Measurements from ENCODE around the gene SLC25A33.
"Not testable (repeated sequence)": the region's sequence is repeated elsewhere in the genome, so short reads cannot be mapped to it uniquely, and the experiment has no call there.

The SLC25A33 gene

GRCh38 chr1:9539165-9539828, at the start of gene SLC25A33:
Gene SLC25A33 (plus strand): TSS chr1:9539465. CDS start chr1:9539692, 227 bp downstream.
- DNase-seq: peak; percentile 85

- DNase-seq: no peak
These were observed 48.5 kb upstream of the SLC25A33 start for GRCh38 chr1:9490605-9491339.

GRCh38 chr1:9493326-9493725, 45.9 kb upstream of the SLC25A33 start:
- no peak for DNase-seq

GRCh38 chr1:9494936-9495758, 44.1 kb upstream of the SLC25A33 start:
- DNase-seq: no peak

GRCh38 chr1:9495854-9496374, 43.4 kb upstream of the SLC25A33 start:
- DNase-seq: no peak

- DNase-seq: no peak
These were observed 38.2 kb upstream of the SLC25A33 start for GRCh38 chr1:9500756-9501754.

- no peak for DNase-seq
These were observed 36.1 kb upstream of the SLC25A33 start for GRCh38 chr1:9503001-9503675.

GRCh38 chr1:9505143-9505542, 34.1 kb upstream of the SLC25A33 start:
- DNase-seq: no peak

GRCh38 chr1:9506901-9507300, 32.4 kb upstream of the SLC25A33 start:
- DNase-seq: no peak

- DNase-seq: no peak
These were observed 29.1 kb upstream of the SLC25A33 start for GRCh38 chr1:9510130-9510529.

GRCh38 chr1:9515550-9515949, 23.7 kb upstream of the SLC25A33 start:
- not testable (repeated sequence) for DNase-seq

- no peak for DNase-seq
These were observed 20.7 kb upstream of the SLC25A33 start for GRCh38 chr1:9518454-9518998.

- no peak for DNase-seq
These were observed 18.9 kb upstream of the SLC25A33 start for GRCh38 chr1:9520411-9520810.

GRCh38 chr1:9529190-9529589, 10.1 kb upstream of the SLC25A33 start:
- DNase-seq: no peak

- no peak for DNase-seq
These were observed 8.9 kb upstream of the SLC25A33 start for GRCh38 chr1:9530320-9530719.

- no peak for DNase-seq
These were observed 4.3 kb upstream of the SLC25A33 start for GRCh38 chr1:9534953-9535352.

GRCh38 chr1:9536301-9536700, 3.0 kb upstream of the SLC25A33 start:
- DNase-seq: no peak

GRCh38 chr1:9537863-9538668, 1.2 kb upstream of the SLC25A33 start:
- no peak for DNase-seq

GRCh38 chr1:9538669-9539164, 548 bp upstream of the SLC25A33 start:
- DNase-seq: no peak

All from NCI-H2081 treated with DMSO at 0.1 percent for 48 hours (cell line).